SIG-M5 (cell line): ENCODE results near the gene KCNQ1.

Experiments used
- DNase-seq: peaks from one replicate; lab custom pipeline; 2025; lab: John Stamatoyannopoulos, UW

The KCNQ1 gene

DNA sequence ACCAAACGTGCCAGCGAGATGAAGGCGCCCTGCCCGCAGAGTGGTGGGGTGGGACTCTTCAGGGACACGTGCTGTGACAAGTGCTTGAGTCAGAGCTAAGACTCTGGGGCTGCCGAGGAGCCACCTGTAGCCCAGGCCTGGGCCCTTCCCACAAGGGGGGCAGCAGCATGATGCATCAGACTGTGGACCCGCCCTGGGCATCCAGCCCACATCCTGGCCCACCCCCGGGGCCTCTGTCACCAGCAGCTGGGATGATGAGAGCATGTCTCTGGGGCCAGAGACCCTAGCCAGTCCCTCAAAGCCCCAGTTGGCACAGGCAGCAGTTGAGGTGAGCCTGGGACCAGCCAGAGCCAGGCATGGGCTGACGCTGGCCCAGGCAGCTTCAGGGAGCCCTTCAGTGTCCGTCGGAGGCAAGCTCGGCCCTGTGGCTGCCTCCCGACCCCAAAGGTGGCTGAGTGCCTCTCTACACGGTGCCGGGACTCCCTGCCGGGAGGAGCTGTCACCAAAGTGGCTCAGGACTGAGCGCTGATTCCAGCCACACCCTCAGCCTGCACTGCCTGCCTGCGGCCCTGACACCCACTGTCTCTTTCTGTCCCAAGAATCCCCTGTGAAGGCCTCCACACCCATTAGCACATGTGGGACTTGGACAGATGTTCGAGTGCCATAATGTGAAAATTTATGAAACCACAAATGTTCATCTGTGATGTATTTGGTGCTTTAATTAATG is 399.5 kb downstream of the KCNQ1 start:
- no peak for DNase-seq

DNA sequence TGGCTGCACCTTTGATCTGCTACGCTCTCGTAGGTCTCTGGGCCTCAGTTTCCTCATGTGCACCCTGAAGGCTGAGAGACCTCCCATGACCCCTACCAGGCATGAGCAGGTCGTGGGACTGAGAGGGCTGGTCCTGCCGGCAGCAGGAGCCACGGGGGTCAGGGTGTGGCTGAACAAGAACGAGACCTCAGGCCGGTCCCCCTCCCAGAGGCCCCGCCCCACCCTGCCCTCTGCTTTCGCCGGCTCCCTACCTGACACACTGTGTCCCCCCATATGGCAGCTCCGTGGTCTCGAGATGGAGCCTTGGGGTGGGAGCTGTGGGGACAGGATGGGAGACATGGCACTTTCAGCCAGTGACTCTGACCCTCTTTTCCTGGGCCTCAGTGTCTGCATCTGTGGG is 400.2 kb downstream of the KCNQ1 start:
- DNase-seq, result no peak

DNA sequence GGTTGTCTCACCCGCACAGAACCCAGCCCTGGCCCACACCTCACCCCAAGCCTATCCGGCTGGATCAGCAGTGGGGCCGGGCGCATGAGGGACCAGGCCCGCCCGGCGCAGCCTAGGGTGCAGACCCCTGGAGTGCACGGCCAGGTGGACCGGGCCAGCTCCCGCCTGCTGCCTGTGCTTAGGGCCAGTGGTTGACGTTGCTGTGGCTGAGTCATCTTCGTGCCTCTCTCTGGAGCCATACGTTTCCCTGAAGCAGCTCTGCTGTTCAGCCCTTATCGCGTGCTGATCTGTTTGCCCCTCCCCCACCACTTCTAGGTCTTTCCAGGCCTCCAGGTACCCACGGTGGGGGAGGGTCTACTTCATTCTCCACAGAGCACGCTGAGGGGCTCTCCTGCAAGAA is 401.2 kb downstream of the KCNQ1 start:
- DNase-seq, result no peak

DNA sequence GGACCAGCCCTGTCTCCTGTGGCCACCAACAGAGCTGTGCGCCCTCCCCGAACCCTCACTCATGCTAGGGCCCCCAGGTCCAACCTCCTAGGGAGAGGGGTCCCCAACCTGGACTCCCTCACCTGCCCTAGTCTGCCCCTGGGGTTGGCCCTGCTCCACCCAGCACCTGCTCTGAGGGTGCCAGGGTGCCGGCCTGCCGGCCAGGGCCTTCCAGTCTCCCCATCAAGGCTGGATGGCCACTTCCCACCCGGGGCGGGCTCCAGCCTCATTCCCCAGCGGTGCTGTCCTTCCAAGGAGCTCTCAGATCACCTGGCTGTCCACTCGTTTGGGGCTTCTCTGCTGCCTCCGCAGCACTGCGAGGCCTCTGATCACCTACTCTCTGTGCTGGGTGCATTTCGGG is 401.7 kb downstream of the KCNQ1 start:
- no peak for DNase-seq

DNA sequence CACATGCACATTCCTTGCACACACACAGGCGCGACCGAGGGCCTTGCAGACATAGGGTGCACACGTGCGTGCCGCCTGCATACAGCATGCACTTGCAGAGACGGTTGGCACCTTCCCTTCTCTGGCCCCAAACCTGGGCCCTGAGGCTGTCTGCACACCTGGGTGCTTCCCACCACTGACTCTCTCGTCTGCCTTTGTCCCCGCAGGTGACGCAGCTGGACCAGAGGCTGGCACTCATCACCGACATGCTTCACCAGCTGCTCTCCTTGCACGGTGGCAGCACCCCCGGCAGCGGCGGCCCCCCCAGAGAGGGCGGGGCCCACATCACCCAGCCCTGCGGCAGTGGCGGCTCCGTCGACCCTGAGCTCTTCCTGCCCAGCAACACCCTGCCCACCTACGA is 402.8 kb downstream of the KCNQ1 start:
- no peak for DNase-seq

DNA sequence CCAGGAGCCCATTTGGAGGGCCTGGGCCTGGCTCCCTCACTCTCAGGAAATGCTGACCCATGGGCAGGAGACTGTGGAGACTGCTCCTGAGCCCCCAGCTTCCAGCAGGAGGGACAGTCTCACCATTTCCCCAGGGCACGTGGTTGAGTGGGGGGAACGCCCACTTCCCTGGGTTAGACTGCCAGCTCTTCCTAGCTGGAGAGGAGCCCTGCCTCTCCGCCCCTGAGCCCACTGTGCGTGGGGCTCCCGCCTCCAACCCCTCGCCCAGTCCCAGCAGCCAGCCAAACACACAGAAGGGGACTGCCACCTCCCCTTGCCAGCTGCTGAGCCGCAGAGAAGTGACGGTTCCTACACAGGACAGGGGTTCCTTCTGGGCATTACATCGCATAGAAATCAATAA is 403.7 kb downstream of the KCNQ1 start:
- no peak for DNase-seq

DNA sequence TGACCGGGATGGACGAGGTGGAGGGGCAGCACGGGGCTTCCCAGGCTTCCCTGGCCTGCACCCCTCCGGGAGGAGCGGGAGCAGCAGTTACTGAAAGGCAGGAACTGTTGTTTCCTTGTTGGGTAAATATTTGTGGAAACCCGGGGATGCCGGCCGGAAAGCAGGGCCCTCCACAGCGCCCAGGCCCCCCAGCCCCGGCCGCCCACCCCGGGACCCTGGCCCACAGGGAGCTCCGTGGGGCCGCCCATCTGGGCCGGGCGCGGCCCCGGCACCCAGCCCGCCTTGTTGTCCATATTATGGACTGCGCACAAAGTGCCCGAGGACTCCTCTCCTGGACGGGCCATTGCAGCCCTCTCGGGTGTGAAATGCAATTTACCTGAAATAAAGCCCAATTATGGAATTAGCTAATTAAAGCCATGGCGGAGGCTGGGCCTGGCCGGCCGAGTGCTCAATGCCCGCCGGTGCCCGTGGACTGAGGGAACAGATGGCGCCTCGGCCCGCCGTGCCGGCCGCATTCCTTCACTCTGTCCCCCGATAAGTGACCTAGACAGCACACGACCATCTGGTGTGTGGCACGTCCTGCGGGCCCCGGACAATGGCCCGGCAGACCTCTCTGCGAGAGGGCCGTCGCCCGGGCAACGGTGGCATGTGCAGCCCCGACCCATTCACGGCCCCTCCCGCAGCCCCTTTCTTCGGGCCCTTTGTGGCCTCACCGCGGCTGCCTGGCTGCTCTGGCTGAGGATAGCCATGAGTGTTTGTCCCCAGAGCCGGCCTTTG is 405.4 kb downstream of the KCNQ1 start:
- DNase-seq, result no peak

DNA sequence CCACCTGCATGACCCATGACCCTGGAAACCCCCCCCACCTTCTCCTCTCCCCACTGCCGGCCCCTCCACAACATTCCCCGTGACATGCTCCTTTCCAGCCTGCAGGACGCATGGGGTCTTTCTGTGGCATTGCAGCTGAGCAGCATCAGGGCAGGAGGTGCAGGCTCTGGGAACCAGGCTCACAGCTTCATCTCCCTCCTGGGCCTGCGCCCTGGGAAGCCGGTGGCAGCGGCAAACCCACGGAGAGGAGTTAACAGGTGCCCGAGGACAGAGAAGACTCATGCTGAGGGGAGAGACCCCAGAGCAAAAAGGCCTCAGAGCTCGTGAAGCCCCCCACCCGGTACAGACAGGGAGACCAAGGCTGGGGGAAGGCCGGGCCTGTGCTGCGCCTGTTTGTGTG is 408.6 kb downstream of the KCNQ1 start:
- no peak for DNase-seq

DNA sequence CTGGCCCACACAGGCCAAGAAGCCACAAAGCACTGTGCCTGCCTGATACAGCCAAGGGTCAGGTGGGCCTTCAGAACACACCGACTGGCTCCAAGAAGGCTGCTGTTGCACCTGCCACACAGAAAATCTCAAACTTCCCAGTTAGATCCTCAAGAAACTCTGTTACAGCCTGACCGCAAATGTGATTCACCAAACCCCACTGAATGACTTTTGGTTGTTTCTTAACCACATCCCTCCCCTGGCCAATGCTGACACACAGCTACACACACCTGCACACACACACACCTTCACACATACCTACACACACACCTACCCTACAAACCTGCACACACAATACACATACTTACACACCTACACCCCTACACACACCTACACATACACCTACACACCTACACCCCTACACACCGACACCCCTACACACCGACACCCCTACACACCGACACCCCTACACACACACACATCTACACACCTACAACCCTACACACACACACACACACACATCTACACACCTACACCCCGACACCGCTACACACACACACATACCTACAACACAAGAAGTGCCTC is 409.3 kb downstream of the KCNQ1 start:
- DNase-seq, result no peak

DNA sequence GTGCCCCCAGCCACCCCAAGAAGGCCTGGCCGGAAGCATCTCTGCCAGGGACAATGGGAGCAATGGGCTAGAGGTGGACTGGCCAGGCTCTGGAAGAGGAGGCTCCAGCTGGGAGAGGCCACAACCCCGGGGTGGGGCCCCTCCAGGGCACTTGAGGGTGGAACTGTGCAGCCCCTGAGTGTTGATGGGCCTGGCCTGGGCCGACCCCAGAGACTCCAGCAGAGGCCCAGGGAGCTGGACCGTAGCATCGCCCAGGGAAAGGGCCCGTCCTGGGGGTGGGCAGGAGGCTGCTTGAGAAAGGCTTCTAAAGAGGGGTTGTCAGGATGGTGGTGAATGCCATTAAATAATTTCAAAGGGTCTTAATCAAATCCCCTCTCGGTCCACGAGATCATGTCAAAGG is 410.4 kb downstream of the KCNQ1 start:
- DNase-seq, result no peak

DNA sequence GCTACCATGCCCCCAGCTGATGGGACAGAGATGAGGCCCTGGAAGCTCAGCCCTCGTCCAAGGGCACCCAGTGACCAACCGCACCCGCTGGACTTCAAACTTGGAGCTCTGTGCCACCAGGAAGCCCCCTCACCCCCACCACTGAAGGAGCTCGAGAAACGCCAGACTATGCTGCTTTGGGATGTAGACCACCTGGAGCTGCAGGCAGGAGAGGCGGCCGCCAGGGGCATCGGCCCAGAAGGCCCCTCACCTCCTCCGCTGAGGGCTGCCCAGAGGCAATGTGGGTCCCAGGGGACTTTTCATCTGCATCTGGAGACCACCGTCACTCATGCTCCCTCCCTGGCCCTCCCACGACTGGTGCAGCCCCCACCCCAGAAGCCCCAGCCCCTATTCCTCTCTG is 412.5 kb downstream of the KCNQ1 start:
- no peak for DNase-seq

DNA sequence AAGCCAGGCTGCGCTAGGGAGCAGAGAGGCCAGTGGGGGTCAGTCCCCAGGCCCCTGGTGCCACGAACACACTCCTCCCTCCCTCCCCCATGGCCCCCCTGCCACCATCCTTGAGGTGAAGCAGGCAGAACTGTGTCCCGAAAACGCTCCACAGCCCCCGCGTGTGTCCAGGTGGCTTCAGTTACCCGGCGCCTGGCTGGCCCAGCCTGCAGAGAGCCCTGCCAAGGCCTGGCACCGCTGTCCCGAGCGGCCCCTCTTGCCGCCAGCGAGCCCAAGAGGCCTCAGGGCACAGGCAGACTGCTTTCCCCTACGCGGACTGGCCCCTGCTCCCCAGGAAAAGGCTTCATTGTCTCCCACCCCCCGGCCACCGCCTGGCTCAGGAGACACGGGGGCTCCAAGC is 413.1 kb downstream of the KCNQ1 start:
- DNase-seq, result no peak

DNA sequence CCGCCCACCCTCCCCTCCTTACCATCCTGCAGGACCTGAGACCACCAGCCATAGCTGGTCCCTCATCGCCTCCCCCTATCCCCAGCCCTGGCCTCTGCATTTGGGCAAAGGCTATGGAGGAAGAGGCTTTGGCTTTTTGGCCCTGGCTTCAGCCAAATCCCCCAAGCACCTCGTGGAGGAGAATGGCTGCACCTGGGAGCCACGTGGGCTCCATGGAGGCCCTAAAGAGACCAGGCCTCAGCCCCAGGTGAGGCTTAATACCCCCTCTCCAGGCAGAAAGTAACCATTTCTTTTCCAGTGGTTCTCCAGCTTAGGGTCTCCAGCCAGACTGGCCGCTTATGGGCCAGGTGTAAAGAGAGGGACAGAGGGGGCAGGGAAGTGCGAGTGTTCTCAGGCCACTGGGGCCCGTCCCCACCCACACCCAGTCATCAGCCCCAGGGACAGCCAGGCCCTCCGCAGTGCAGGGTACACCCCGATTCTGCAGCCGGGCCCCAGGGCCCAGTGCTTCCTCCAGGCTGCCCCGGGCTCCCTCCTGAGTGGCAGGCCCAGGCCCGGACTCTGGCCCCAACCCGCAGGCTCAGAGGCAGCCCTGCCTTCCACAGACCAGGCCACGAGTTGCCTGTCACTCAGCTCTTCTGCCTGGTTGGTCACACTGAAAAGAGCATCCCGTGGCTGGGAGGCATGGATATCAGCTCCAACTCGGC is 414.3 kb downstream of the KCNQ1 start:
- no peak for DNase-seq

DNA sequence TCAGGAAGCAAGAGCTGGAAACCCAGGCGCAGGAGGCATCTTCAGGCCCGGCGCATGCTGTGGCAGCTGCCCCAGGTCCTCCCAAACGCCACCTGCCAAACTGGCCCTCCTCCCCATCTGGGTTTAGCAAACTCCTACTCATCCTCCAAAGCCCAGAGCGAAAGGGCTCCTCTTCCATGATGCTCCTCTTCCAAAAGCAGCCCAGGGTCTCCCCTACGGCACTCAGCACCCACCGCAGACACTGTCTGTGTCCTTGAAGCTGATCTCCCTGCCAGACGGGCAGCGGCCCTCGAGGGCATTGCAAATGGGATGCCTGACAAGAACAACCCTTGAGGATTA is 414.9 kb downstream of the KCNQ1 start:
- no peak for DNase-seq

DNA sequence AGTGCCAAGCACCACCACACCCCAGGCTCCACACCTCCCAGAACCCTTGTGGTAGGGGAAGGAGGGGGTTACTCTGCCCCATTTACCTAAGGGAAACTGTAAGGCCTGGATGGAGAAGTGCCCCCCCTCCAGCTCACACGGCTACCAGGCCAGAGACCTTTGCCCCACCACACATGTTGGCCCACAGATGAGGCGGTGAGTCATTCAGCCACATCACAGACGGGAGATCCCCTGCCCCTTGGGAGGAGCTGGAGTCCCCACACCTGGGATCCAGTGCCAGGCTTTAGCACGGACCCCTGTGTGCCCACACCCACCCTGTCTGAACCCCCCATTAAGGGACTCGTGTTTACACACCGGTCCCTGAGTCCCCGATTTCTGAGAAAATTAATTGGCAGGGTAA is 415.8 kb downstream of the KCNQ1 start:
- DNase-seq, result no peak

DNA sequence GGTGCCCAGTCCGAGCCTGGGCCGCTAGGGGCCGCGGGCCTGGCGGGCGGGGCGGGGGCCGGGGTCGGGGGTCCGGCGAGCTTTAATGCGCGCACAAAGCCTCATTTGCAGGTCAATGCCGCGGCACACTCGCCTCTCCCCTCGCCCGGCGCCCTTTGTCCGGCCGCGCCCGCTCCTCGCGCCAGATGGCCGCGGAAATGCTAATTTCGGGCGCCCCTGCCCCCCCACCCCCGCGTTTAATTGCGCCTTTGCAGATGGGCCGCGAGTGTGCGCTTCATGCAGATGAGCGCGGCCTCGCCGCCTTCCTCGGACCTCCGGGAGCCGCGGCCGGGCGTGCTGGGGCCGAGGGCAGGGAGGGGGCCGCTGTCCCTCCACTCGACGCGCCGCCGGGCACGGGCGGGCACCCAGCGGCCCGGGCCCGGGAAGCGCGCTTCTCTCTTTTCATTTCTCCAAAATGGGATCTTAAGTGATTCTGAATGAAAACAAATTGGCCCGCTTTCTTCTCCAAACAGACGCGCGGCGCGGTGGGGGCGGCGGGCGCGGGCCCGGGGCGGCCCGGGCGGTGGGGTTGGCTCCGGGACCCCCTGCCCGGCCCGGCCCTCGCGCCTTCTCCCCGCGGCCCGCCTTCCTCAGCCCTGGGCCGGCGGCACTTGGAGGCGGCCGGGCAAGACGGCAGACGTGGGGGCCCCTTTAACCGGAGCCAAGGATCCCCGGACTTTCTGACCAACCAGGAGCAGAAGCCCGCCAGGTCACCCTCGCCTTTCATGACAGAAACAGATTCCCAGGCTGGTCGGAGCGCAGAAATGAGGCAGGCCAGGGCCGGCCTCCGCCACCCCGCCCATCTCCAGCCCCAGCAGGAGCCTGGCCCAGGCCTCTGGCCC is 417.8 kb downstream of the KCNQ1 start:
- DNase-seq, result no peak

DNA sequence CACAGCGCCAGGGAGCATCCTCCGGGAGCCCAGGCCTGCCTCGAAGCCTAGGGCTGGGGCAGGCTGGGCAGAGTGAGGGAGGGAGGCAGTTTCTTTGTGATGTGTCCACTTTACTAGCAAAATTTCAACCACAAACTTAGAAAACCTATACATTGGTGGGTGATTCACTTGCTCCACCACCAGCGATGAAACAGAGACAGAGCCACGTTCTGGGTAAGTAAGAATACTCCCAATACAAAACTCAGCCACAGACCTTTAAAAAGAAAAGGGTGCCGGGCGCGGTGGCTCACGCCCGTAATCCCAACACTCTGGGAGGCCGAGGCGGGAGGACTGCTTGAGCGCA is 418.4 kb downstream of the KCNQ1 start:
- DNase-seq, result no peak

DNA sequence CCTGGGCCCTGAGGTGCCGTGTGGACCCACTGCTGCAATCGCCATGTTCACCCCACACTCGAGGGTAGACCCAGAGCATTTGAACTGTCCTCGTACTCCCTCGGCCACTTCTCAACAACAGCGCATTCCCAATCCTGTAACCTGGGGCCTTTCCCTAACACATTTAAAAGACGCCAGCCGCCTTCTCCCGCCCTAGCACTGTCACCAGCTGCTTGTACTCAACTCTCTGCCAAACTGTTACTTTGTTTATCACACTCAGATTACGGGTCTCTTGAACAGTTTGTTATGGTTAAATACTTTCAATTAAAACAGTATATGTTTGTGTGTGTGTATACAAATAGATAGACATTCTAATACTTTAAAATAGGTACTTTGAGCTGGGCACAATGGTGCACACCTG is 420.1 kb downstream of the KCNQ1 start:
- no peak for DNase-seq

DNA sequence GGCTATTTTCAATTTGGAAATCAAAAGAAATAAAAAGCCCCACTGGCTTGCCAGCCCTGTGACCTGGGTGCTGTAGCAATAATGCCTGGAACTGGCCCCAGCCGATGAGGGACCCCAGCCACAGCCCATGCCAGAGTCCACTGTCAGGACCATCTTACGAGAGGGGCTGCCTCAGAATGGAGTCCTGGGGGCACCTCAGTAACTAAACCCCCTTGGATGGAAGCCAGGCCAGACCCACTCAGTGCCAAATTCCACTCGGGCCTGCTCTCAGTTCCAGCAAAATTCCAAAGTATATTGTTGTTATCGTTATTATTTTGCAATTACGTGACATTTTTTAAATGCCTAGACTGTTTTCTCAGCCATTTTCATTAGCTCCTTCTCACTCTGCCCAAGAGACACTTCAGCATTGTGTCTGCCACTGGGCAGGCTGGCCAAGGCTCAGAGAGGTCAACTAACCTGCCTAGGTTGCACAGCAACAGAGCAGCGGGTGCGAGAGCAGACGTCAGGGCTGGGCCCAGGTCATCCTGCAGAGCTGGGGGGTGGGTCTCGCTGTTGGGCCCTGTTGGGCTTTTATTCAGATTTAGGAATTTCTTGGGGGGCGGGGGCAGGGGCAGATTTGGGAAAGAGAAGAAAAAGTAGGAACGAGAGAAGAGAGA is 421.2 kb downstream of the KCNQ1 start:
- DNase-seq, result no peak

DNA sequence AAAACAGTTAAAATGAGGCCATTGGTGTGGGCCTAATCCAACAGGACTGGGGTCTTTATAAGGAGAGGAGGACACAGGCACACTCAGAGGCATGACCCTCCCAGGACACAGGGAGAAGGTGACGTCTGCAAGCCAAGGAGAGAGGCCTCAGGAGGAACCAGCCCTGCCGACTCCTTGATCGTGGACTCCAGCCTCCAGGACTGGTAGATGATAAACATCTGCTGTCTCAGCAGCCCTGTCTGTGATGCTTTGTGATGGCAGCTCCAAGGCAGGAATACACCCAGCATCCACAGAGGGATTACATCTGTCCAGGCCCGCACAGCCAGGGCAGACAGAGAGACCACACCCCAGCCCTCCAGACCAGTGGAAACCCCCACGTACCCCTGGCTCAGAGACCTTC is 422.3 kb downstream of the KCNQ1 start:
- DNase-seq, result no peak

DNA sequence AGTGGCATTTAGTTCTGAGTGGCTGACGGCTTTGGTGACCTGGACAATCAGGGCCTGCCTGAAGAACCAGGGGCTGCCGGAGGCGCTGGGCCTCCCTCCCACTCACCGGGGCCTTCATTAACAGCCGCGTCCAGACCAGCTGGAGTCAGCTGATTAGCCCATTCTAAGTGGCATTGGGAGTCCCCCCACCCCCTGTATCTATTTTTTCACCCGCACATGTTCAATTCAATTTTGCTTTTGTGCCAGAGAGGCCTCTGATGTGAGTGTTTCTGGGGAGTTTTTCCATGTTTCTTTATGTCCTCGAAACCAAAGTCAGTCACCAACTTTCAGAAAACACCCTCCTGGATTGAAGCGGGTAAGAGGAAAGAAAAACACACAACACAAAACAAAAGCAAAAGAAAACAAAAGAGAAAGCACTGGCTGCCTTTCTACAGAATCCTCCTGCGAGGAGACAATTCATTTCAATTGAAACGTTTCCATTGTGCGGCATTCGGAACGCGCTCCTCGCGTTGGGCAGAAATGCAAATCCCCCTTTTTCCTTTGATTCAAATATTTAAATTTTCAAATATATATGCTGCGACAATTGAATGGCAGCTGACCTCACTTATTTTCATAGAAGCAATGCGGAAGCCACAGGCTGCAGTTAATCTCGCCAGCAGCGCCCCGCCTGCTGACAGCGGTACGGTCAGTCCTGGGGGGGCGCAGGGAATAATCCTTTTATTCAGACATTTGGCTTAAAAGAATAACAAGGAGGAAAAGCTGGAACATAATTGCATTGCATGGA is 423.1 kb downstream of the KCNQ1 start:
- DNase-seq, result no peak
